ENCODE data around the gene DNPH1.

DNPH1 gene

GRCh38 chr6:43219119-43219518 is 10.2 kb downstream of the DNPH1 start:
- DNase-seq (ENCODE audit: low read depth in 1 of 2, low spot score in 1 of 2), result no peak

GRCh38 chr6:43217351-43217750 is 11.9 kb downstream of the DNPH1 start:
- DNase-seq (ENCODE audit: low read depth in 1 of 2, low spot score in 1 of 2), result no peak

GRCh38 chr6:43216200-43216599 is 13.1 kb downstream of the DNPH1 start:
- DNase-seq (ENCODE audit: low read depth in 1 of 2, low spot score in 1 of 2), result no peak

GRCh38 chr6:43215066-43215465 is 14.2 kb downstream of the DNPH1 start:
- DNase-seq (ENCODE audit: low read depth in 1 of 2, low spot score in 1 of 2), result no peak

- no peak for DNase-seq (ENCODE audit: low read depth in 1 of 2, low spot score in 1 of 2)
Measured at GRCh38 chr6:43213431-43213830, 15.8 kb downstream of the DNPH1 start.

- no peak for DNase-seq (ENCODE audit: low read depth in 1 of 2, low spot score in 1 of 2)
Measured at GRCh38 chr6:43211955-43212354, 17.3 kb downstream of the DNPH1 start.

GRCh38 chr6:43207286-43207685 is 22.0 kb downstream of the DNPH1 start:
- DNase-seq (ENCODE audit: low read depth in 1 of 2, low spot score in 1 of 2), result no peak

- DNase-seq (ENCODE audit: low read depth in 1 of 2, low spot score in 1 of 2), result no peak
Measured at GRCh38 chr6:43205849-43206248, 23.4 kb downstream of the DNPH1 start.

- no peak for DNase-seq (ENCODE audit: low read depth in 1 of 2, low spot score in 1 of 2)
Measured at GRCh38 chr6:43204271-43205105, 24.8 kb downstream of the DNPH1 start.

- DNase-seq (ENCODE audit: low read depth in 1 of 2, low spot score in 1 of 2), result no peak
Measured at GRCh38 chr6:43203718-43204095, 25.6 kb downstream of the DNPH1 start.

GRCh38 chr6:43203029-43203717 is 26.1 kb downstream of the DNPH1 start:
- no peak for DNase-seq (ENCODE audit: low read depth in 1 of 2, low spot score in 1 of 2)

GRCh38 chr6:43202451-43202850 is 26.8 kb downstream of the DNPH1 start:
- DNase-seq (ENCODE audit: low read depth in 1 of 2, low spot score in 1 of 2), result no peak

GRCh38 chr6:43200541-43200940 is 28.7 kb downstream of the DNPH1 start:
- no peak for DNase-seq (ENCODE audit: low read depth in 1 of 2, low spot score in 1 of 2)

GRCh38 chr6:43199912-43200311 is 29.4 kb downstream of the DNPH1 start:
- no peak for DNase-seq (ENCODE audit: low read depth in 1 of 2, low spot score in 1 of 2)

- DNase-seq (ENCODE audit: low read depth in 1 of 2, low spot score in 1 of 2), result no peak
Measured at GRCh38 chr6:43196337-43196736, 32.9 kb downstream of the DNPH1 start.

- DNase-seq (ENCODE audit: low read depth in 1 of 2, low spot score in 1 of 2), result no peak
Measured at GRCh38 chr6:43193929-43194328, 35.4 kb downstream of the DNPH1 start.

GRCh38 chr6:43192911-43193310 is 36.4 kb downstream of the DNPH1 start:
- no peak for DNase-seq (ENCODE audit: low read depth in 1 of 2, low spot score in 1 of 2)

- no peak for DNase-seq (ENCODE audit: low read depth in 1 of 2, low spot score in 1 of 2)
Measured at GRCh38 chr6:43189776-43190304, 39.4 kb downstream of the DNPH1 start.

GRCh38 chr6:43188426-43188825 is 40.9 kb downstream of the DNPH1 start:
- DNase-seq (ENCODE audit: low read depth in 1 of 2, low spot score in 1 of 2), result no peak

- DNase-seq (ENCODE audit: low read depth in 1 of 2, low spot score in 1 of 2), result no peak
Measured at GRCh38 chr6:43187821-43188220, 41.5 kb downstream of the DNPH1 start.

GRCh38 chr6:43186706-43187105 is 42.6 kb downstream of the DNPH1 start:
- no peak for DNase-seq (ENCODE audit: low read depth in 1 of 2, low spot score in 1 of 2)

GRCh38 chr6:43186019-43186418 is 43.3 kb downstream of the DNPH1 start:
- DNase-seq (ENCODE audit: low read depth in 1 of 2, low spot score in 1 of 2), result no peak
